Activated naive CD4-positive, alpha-beta T cell treated with anti-CD3 and anti-CD28 coated beads, Interleukin-2, amount 50 U/mL, for 72 hours (primary cell): ENCODE data around the gene EML3. TPM values are rescaled to one million over a fixed set of nuclear protein-coding genes. Genes with fewer than 3 reads are reported as not detected.
"Not testable (repeated sequence)": the region's sequence is repeated elsewhere in the genome, so short reads cannot be mapped to it uniquely, and the experiment has no call there.

ENCODE experiments used
- ATAC-seq, 2 donors: fragments of 150-1000 bp; cut with Tn5 transposase; 2 replicates each; pipeline ENCODE4 v1.10.0; 2021; ENCODE audit warnings: mild to moderate bottlenecking in 2 of 2, moderate library complexity in 2 of 2
- DNase-seq, 2 donors: peaks; one replicate each; pipeline ENCODE4 v3.0.0; 2021 to 2022; ENCODE audit warnings: low spot score in 2 of 2
- H3K27ac Mint-ChIP-seq, 2 donors: one replicate each; pipeline ENCODE4 v1.8.0; 2022; ENCODE audit warnings: mild to moderate bottlenecking in 2 of 2, mixed read lengths in 2 of 2
- H3K36me3 Mint-ChIP-seq, 2 donors: one replicate each; pipeline ENCODE4 v1.8.0; 2022; ENCODE audit warnings: mixed read lengths in 2 of 2
- H3K9me3 Mint-ChIP-seq, 2 donors: one replicate each; pipeline ENCODE4 v1.8.0; 2022; ENCODE audit warnings: mixed read lengths in 2 of 2
- total RNA-seq, 2 donors: library from RNA; stranded (reverse); gene quantifications; one replicate each; pipeline ENCODE4 v1.2.3, GENCODE V29; 2022

The EML3 gene
- total RNA-seq, 2 donors from 2014 or later: 104 to 141 TPM

DNA sequence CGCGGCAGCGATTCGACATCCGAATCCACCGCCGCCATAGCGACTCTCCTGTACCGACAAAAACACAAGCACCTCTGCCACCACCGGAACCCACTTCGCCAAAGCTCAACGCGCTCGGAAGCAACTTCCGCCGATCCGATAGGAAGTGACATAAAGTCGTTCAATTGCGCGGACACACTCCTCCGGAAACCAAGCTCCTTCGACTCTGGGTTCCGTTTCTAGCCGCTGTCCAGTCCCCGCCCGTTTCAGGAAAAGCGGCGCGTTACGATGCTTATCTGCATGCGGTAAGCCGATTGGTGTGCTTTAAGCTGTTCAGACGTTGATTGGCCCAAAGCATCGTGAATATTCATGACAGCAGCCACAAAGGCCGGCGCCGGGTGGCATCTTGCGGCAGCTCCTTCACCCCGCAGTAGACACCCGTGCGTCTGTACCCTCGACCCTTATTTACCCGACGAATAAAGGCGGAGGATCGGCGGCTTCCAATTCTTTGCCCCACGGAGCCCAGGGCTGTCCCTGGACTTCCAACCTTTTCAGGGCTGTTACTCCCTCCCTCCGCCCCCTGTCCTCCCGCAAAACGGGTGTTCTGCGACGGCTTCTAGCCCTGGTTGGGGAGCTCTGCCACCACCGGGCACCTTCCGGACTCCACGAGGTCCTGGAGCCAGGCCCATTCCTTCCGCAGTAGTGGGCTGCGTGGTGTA, 21.0 kb downstream of the EML3 start, which contains the start of gene TUT1:
Gene TUT1 (minus strand): TSS at position 76 of the 698 bp plus-strand sequence. CDS start 38 bp downstream, at position 38.
- no peaks in the 10 kb centered on the region for H3K9me3 Mint-ChIP-seq
- H3K27ac Mint-ChIP-seq: peak within 1 kb of the TSS; percentile 99
- DNase-seq: peak; percentile 93 to 98
- peaks cover 29 to 31% of the 10 kb centered on the region in 2 donors for H3K36me3 Mint-ChIP-seq
- peak; percentile 87 to 90 for ATAC-seq

DNA sequence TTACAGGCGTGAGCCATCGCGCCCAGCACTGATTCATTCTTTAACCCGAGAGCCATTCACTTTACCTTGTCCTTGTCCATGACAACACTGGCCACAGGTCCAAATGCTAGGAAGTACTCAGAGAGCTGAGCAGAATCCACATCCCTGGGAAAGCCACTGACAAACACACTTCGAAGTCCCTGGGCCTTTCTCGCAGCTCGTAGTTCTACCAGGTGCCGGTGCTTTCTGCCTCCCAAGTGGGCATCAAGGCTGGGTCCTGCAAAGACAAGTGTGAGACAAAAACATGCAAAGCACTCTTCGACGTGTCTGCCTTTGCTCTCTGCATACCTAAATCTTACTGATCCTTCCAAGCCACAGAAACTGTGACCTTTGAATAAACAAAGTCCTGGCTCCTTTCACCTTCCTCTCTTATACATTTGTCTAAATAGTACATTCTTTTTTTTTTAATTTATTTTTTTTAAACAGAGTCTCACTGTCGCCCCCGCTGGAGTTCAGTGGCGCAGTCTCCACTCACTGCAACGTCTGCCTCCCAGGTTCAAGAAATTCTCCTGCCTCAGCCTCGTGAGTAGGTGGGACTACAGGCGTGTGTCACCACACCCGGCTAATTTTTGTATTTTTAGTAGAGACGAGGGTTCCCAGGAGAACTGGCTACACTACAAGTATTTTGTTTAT, 23.5 kb downstream of the EML3 start:
- DNase-seq (peak in 1 of 2 donors; percentile 28), ATAC-seq (no peak)
- Mint-ChIP-seq H3K9me3 (no peaks in the 10 kb centered on the region), H3K27ac (no peak overlapping the region), H3K36me3 (peaks cover 10 to 23% of the 10 kb centered on the region in 2 donors)

DNA sequence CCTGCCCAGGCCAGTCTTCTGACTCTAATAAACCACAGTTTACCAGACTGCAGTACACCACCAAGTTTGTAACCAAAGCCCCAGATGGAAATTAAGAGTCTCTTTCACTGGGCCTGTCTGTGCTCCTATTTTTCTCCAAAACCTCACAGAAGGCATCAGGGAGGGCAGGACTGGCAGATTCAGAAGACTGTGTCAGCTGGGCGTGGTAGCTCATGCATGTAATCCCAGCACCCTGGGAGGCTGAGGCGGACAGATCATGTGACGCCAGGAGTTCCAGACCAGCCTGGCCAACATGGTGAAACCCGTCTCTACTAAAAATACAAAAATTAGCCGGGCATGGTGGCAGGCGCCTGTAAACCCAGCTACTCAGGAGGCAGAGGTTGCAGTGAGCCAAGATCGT, 27.2 kb downstream of the EML3 start:
- DNase-seq, H3K27ac Mint-ChIP-seq, ATAC-seq, H3K36me3 Mint-ChIP-seq, H3K9me3 Mint-ChIP-seq: not testable (repeated sequence)

DNA sequence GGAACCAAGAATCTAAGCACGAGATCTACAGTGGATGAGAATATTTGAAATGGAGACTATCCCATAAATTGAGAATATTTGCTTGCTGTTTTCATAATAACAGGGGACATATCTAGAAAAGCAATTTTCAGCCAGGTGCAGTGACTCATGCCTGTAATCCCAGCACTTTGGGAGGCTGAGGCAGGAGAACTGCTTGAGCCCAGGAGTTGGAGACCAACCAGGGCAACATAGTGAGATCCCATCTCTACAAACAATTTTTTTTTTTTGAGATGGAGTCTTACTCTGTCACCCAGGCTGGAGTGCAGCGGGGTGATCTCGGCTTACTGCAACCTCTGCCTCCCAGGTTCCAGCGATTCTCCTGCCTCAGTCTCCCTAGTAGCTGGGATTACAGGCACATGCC, 30.8 kb downstream of the EML3 start:
- H3K27ac Mint-ChIP-seq, H3K9me3 Mint-ChIP-seq, DNase-seq, ATAC-seq, H3K36me3 Mint-ChIP-seq: not testable (repeated sequence)

DNA sequence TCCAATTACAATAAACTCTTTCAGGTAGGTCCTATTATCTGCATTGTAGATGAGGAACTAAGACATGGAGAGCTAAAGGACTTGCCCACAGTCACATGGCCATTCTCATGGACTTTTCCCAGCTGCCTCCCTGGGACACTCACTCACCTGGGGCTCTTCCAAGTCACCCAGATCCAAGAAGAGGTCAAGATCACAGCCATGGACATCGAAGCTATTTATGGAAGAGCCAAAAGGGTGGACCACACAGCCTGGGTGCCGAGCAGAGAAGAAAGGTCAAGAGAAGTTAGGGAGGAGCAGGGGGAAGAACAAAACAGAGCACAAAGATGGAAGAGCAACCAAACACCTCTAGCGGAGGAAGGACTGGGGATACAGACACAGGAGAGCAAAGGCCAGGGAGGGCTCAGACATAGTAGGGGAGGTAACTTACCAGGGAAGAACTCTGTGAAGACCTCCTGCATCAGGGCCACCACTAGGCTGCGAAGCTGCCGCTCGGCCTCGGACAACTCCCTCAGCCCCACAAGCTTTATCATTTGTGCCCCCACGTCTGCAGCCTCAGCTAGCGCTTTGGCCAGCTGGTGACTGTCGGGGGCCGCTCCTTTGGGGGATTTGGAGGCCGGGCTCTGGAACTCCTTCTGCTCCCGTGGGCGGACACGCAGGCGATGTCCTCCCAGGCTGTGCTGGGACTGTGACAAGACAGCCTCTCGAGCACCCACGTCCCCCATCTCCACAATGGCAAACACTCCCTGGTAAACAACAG, 31.4 kb downstream of the EML3 start:
- Mint-ChIP-seq H3K27ac (peak overlapping the region; percentile 9 to 82), H3K36me3 (peaks cover 0 to 5% of the 10 kb centered on the region in 2 donors), H3K9me3 (no peaks in the 10 kb centered on the region)
- no peak for ATAC-seq
- DNase-seq: no peak

DNA sequence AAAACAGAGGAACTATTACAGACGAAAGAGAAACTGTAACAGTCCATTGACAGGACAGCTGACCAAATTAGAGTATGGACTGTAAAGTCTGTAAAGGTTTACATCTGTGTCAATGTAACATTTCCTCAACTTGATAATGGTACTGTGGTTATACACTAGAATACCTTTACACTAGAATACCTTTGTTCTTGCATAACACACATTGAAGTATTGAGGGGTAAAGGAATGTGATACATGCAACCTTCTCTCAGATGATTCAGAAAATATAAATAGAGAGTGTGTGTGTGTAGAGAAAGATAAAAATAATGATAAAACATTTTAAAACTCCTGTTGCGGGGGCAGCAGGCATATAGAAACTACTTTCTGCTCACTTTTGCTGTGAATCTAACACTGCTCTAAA, 33.3 kb downstream of the EML3 start:
- DNase-seq (no peak), ATAC-seq (no peak)
- Mint-ChIP-seq H3K27ac (no peak overlapping the region), H3K36me3 (peaks cover 11 to 14% of the 10 kb centered on the region in 2 donors), H3K9me3 (no peaks in the 10 kb centered on the region)

DNA sequence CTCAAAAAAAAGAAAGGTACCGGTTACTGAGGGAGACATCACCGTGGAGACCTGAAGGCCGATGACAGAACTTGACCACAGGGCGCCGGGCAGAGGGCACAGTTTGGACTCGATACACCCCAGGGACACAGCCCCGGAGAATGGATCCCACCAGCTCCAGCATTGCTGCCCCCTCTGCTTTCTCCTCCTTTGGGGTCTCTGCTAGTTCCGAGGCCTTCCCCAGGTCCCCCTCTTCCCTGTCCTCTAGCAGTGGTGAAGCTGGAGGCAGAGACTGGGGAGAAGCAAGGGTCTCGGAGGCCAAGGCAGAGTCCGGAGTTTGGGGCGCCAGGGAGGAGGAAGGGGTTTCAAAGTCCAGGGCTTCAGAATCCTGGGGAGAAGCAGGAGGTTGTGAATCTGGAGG, 34.0 kb downstream of the EML3 start:
- H3K36me3 Mint-ChIP-seq: peaks cover 16 to 21% of the 10 kb centered on the region in 2 donors
- DNase-seq: no peak
- no peaks in the 10 kb centered on the region for H3K9me3 Mint-ChIP-seq
- peak overlapping the region in 1 of 2 donors; percentile 44 for H3K27ac Mint-ChIP-seq
- no peak for ATAC-seq

DNA sequence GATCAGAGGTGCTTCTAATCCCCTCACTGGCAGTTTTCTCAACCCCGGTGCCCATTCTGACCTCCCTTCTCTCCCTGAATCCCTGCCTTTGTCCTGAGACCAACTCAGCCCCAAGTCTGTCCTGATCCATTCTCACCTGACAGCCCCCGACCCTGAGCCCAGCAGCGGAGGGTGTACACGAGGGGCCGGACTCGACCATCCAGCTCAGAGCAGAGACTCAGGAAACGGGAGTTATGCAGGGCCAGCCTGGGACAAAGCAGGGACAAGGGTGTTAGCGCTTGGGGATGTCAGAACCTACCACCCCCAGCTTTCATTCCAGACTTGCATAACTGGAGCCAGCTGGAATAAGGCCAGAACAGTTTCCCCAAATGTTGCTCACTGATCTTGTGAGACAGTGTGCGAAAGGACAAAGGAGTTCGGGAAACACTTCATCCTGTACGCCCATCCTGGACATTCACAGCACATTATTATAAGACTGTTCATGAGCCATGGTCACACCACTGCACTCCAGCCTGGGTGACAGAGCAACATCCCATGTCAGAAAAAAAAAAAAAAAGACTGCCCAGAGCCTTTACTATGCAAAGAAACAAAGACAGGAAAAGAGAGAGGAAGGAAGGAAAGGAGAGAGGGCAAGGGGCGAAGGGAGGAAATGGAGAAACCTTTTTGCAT, 35.4 kb downstream of the EML3 start:
- Mint-ChIP-seq H3K9me3 (no peaks in the 10 kb centered on the region), H3K27ac (peak overlapping the region in 1 of 2 donors; percentile 82), H3K36me3 (peaks cover 27 to 34% of the 10 kb centered on the region in 2 donors)
- no peak for DNase-seq
- ATAC-seq: no peak

DNA sequence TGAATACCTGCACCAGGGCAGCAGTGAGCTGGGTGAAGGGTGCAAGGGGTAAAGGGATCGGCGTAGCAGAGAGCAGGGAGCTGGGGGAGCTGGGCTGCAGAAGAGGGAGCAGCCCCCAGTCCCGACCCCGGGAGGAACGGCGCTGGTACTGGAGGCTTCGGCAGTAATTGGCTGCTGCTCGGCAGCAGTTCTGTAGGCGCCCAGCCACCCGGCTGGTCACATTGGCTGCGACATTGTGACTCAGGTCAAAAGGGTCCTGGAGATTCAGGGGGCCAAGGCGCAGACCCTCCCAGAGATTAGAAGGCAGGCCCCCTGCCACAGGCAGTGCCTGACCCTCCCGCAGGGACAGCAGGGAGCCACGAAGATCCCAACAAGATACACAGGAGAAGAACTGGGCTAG, 36.7 kb downstream of the EML3 start:
- Mint-ChIP-seq H3K27ac (peak overlapping the region; percentile 99 to 100), H3K36me3 (peaks cover 40 to 48% of the 10 kb centered on the region in 2 donors), H3K9me3 (no peaks in the 10 kb centered on the region)
- no peak for DNase-seq
- no peak for ATAC-seq

DNA sequence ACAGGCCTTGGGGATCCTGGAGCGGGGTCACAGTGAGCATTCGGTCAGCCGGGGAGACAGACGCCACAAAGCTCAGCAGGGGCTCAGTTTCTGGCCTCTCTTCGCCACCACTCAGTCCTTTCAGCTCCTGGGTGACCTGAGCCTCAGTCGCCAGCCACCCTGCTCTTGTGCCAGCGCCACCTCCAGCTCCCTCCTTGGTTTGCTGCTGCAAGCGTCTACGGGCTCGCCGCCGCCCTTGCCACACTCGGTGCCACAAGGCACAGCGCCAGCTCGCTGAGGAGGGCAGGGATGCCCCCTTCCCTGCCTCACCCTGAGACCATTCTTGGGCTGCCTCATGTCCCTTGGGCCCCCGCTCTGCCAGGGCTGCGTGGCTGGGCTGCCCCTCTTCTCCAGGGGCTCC, 37.4 kb downstream of the EML3 start:
- peaks cover 47 to 51% of the 10 kb centered on the region in 2 donors for H3K36me3 Mint-ChIP-seq
- DNase-seq: no peak
- ATAC-seq: no peak
- no peaks in the 10 kb centered on the region for H3K9me3 Mint-ChIP-seq
- peak overlapping the region; percentile 99 to 100 for H3K27ac Mint-ChIP-seq

DNA sequence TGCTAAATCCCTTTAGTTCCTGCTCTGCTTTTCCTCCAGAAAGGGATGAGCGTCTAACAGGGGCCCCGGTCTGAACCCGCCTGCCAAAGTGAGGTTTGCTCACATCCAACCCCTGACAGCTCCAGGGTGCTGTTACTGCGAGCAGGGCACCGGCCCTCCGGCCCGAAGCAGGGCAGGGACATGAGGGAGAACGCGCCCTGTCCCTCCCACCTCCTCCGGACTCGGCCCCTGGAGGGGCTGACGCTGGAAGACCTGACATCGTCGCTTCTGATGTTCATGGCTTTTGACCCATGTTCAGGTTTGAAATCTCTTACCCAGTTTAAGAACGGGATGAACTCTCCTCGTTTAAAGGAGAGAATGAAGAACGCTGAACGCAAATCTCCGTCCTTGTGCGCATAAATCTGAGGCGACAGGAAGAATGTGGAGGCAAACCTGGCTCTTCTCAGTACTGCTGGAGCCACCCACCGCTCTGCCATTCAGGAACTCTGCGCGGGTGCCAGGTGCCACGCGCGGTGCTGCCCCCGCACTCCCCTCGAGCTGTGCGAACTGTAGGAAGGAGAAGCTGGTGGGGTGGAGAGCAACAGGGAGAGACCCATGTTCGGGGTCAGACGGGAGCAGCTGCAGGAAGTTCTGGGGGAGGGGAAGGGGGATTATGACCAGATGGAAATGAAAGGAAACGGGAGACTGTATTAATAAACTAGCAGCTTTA, 38.1 kb downstream of the EML3 start:
- ATAC-seq (peak; percentile 12 to 28), DNase-seq (no peak)
- H3K27ac Mint-ChIP-seq: peak overlapping the region; percentile 99 to 100
- peaks cover 51 to 54% of the 10 kb centered on the region in 2 donors for H3K36me3 Mint-ChIP-seq
- no peaks in the 10 kb centered on the region for H3K9me3 Mint-ChIP-seq

DNA sequence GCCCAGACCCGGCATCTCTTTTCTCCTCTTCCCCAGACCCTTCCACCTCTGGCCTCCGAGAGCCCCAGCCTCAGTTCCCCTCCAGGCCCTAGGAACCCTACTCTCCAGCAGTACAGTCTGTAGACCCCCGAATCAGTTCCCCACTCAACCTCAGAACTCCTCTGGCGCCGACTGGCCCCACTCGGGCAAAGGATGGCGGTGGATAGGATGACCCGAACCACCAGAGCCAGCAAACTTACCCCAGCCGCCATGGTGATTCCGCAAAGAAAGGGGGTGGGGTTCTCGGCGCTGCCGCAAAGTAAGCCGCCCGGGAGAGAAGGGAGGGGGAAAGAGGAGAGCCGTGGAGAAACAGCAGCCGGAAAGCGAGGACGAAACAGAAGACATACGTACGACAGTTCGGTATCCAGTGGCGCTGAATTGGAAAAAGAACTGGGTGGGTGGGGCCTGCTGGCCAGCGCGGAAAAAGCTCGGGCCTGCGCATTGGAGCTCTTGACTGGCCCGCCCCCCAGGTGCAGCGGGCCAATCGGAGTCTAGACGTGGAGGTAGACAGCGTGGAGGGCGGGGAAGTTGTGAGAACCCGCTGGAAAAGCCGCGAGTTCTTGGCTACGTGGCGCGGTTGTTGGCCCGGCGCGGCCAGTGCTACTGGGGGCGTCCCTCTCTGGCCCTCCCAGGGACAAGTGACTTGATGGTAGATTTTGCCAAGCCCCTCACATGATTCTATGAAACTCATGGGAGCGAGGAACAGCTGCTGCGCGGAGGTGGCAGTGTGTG, 38.8 kb downstream of the EML3 start, which contains the start of gene EEF1G:
Gene EEF1G (minus strand): TSS at position 300 of the 771 bp plus-strand sequence. CDS start 49 bp downstream, at position 251.
- peak within 1 kb of the TSS; percentile 99 to 100 for H3K27ac Mint-ChIP-seq
- ATAC-seq: peak; percentile 96
- H3K36me3 Mint-ChIP-seq: peaks cover 51 to 55% of the 10 kb centered on the region in 2 donors
- DNase-seq: peak; percentile 95 to 98
- H3K9me3 Mint-ChIP-seq: no peaks in the 10 kb centered on the region

DNA sequence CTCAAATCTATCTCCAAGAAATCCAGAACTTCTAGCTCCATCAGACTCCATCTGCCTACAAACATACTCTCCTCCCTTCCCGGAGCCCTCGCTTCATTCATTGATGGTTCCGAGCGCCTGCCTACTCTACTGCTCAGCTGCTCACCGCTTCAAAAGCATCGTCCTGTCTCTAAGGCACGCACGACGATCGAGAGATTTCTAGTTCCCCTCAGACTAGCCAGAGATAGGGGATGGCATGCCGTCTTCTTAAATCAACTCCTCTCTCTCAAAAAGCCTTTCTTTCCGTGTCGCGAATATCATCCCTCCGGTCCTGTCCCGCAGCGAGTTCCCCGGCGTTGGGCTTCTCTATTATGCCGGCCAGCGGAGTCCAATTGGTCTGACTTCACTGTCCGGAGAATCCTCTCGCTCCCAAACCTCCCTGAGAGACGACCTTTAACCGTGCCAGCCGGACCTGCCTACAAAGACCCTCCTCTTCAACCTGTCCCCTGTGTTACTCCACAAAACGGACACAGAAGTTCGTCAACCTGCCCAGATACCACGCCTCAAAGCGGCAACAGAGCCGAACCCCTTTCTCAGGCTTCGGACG, 39.5 kb downstream of the EML3 start:
- DNase-seq (no peak), ATAC-seq (no peak)
- peaks cover 51 to 60% of the 10 kb centered on the region in 2 donors for H3K36me3 Mint-ChIP-seq

DNA sequence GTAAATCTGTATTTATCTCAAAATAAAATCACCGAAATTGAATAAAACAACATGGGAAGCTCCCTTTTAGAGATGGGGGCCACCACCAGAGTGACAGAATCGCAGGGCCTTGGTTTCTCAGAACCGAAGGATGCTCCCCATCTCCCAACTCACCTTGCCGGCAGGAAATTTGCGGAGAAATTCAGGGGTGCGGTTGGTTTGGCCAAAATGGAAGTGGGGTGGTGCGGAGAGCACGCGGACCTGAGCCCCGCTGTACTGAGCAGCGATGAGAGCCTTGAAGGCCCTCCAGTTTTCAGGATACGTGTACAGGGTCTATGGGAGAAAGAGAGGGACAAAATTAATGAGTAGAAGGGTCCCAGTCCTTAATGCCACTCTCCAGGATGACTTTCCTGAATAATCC, 40.1 kb downstream of the EML3 start:
- H3K27ac Mint-ChIP-seq: peak overlapping the region; percentile 99 to 100
- ATAC-seq: no peak

More for the DNA sequence above, 39.5 kb downstream of the EML3 start:
- Mint-ChIP-seq H3K9me3 (no peaks in the 10 kb centered on the region), H3K27ac (peak overlapping the region; percentile 99 to 100)

DNA sequence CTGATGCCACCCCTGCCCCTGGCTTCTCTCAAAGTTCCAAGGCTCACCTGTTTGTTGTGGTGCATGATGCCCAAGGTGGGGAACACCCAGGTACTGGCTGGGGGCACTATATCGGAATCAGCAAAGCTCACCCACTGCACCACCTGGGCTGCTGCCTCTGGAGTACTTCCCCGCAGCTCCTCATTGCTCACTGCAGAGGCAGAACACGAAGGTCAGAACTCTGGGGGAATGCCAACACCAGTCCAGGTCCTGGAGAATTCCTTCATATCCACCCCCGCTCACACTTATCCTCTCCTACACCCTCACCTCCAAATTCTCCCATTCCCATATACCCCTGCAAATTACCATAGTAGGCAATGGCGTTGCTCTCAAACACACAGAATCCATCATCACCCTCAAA, 41.1 kb downstream of the EML3 start:
- Mint-ChIP-seq H3K27ac (peak overlapping the region; percentile 93 to 99), H3K36me3 (peaks cover 62 to 73% of the 10 kb centered on the region in 2 donors)
- not testable (repeated sequence) for H3K9me3 Mint-ChIP-seq, DNase-seq, ATAC-seq

More for the DNA sequence above, 40.1 kb downstream of the EML3 start:
- no peak for DNase-seq
- Mint-ChIP-seq H3K9me3 (no peaks in the 10 kb centered on the region), H3K36me3 (peaks cover 53 to 63% of the 10 kb centered on the region in 2 donors)
